Measurements from ENCODE around the gene TRABD2B.

DNA sequence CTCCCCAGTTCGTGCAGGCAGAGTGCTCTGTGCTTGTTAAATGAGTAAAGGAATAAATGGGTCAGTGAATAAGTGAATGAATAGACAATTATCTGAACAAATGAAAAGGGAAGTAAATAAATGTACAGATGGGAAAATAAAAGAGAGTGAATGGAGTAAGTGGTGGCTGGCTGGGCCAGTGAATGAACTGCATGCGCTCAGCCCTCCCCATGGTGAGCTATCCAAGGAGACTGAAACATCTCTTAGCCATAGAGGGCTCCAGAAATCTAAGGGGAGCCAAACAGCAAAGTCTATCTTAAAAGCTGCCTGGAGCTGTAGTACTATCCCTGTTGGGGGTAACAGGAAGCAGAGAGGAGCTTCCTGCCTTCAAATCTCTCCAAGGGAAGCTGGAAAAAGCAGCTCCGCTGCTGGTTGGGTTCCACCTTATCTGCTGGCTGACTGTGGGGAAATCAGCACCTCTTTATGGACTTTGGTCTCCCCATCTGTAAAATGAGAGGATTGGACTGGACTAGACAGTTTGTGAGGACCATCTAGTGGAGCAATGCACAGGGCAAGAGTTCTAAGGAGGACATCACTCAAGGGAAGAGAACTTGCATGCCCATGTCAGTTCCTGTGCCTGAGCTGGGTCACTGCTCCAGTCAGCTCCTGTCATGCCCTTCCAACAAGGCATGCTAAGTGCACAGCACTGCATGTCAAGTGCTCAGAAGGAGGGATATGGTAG lies 77.9 kb downstream of the TRABD2B start:
- TF ChIP-seq EZH2phosphoT487 (IDR thresholded peaks at IDR 0.05; ENCODE audit: insufficient read depth, low read depth) = no peak
- TF ChIP-seq EZH2 (IDR thresholded peaks at IDR 0.05; ENCODE audit: insufficient read depth, poor library complexity, severe bottlenecking) = no peak

Measured in GM23248 (cell line).